ENCODE measurements around the gene CEP128.

Gene CEP128

DNA sequence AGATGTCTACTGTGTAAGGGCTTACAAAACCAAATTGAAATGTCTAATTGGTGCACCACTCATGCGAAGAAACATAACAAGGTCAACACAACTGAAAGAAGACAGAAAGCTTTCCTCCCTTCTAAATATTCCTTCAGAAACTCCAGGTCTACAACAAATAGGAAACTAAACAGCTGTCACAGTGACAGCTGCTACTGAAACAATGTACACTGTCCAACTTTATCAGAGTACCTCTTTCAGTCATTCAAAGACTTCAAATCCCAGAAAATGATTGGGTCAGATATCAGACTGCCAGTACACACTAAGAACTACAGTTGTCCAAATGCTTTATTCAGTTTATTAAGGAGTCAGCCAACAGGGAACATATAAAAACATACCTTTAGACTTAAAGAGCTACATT lies 35.2 kb downstream of the CEP128 start:
- H3K4me3 ChIP-seq (ENCODE audit: low read depth, low read length): no peak overlapping the region
- TF ChIP-seq, protein P1, sequence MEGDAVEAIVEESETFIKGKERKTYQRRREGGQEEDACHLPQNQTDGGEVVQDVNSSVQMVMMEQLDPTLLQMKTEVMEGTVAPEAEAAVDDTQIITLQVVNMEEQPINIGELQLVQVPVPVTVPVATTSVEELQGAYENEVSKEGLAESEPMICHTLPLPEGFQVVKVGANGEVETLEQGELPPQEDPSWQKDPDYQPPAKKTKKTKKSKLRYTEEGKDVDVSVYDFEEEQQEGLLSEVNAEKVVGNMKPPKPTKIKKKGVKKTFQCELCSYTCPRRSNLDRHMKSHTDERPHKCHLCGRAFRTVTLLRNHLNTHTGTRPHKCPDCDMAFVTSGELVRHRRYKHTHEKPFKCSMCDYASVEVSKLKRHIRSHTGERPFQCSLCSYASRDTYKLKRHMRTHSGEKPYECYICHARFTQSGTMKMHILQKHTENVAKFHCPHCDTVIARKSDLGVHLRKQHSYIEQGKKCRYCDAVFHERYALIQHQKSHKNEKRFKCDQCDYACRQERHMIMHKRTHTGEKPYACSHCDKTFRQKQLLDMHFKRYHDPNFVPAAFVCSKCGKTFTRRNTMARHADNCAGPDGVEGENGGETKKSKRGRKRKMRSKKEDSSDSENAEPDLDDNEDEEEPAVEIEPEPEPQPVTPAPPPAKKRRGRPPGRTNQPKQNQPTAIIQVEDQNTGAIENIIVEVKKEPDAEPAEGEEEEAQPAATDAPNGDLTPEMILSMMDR (IDR thresholded peaks at IDR 0.05; ENCODE audit: low read depth, low read length, missing control alignments): no peak
- no peak for DNase-seq (ENCODE audit: low read depth)

DNA sequence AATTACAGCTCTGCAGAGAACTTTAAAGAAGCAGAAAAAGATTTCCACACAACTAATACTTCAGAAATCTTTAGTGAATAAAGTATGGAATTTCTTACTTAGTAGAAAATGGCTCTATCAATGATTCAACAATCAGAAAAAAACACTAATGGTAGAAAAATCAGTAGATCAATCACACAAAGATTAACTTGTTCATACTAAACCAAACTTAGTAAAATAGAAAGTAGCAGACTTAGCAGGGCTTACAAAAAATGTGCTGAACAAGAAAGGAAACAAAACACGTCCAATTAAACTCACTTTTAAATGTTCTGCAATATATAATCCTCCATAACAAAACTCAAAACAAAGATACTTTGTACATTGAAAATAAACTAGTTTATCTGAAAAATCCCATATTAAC lies 38.9 kb downstream of the CEP128 start:
- TF ChIP-seq, protein P1 (IDR thresholded peaks at IDR 0.05; ENCODE audit: low read depth, low read length, missing control alignments): no peak
- no peak overlapping the region for H3K4me3 ChIP-seq (ENCODE audit: low read depth, low read length)
- no peak for DNase-seq (ENCODE audit: low read depth)

DNA sequence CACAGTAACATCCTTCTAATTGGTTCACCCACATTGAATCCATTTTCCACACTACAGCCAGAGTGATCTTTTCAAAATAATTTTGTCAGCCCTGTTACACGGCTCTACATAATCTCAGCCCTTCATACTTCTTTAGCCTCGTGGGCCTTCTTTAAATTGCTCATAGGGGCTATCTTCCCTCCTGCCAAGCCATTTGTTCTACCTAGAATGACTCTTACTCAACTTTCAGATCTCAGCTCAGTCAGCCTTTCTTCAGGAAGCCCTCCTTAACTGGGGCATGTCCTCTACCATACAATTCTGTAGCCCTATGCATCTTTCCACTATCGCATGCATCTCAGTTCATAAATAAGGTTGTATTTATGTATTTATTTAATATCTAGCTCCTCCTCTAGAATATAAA lies 39.7 kb downstream of the CEP128 start:
- TF ChIP-seq, protein P1 (IDR thresholded peaks at IDR 0.05; ENCODE audit: low read depth, low read length, missing control alignments): no peak
- no peak for DNase-seq (ENCODE audit: low read depth)
- no peak overlapping the region for H3K4me3 ChIP-seq (ENCODE audit: low read depth, low read length)

DNA sequence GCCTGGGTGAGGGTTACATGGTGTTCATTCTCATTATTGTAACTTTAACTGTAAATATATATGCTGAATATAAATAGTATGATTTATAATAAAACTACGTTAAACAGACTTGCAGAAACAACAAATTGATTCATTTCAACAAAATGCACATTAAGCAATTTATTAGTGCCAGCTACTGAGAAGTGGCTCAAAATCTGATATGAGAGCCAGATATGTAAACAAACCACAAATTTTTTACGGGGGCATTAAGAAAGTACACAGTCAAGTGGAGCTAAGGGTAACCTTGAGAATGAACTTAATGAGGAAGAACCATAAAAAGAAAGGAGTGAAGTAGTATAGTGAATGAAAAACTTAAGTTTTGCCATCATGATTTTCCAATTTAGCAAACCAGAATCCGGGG lies 40.3 kb downstream of the CEP128 start:
- DNase-seq (ENCODE audit: low read depth): no peak
- TF ChIP-seq, protein P1 (IDR thresholded peaks at IDR 0.05; ENCODE audit: low read depth, low read length, missing control alignments): no peak
- no peak overlapping the region for H3K4me3 ChIP-seq (ENCODE audit: low read depth, low read length)

DNA sequence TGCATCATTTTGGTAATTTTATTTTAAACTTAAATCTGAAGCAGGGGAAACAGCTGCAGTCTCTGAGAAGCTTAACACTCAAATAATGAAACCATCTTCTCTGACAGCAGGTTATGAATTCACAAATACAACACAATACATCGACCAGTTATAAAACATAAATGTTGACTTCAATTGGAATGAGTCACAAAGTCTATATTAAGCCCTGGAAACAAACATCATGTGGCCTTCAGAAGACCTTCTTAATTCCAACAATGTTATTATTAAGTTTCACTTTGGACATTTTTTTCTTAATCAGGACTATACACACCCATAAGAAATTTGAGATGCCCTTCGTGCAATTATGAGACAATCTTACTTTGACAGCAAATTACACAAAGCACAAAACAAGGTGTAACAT lies 68.9 kb downstream of the CEP128 start:
- DNase-seq (ENCODE audit: low read depth): no peak
- H3K4me3 ChIP-seq (ENCODE audit: low read depth, low read length): no peak overlapping the region
- TF ChIP-seq, protein P1 (IDR thresholded peaks at IDR 0.05; ENCODE audit: low read depth, low read length, missing control alignments): no peak

DNA sequence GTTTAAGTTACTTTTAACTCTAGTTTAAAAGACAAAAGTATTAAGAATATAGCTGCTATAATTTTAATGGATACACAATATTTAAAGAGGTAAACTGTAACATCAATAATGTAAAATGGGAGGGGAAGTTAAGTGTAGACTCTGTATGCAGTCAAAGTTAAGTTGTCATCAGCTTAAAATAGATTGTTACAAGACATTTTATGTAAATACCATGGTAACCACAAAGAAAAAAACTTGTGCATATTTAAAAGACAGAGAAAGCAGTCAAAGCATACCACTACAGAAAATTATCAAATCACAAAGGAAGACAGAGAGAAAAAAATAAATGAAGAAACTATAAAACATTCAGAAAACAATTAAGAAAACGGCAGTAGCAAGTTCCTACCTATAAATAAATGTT lies 73.3 kb downstream of the CEP128 start:
- TF ChIP-seq, protein P1 (IDR thresholded peaks at IDR 0.05; ENCODE audit: low read depth, low read length, missing control alignments): no peak
- no peak for DNase-seq (ENCODE audit: low read depth)
- H3K4me3 ChIP-seq (ENCODE audit: low read depth, low read length): no peak overlapping the region

DNA sequence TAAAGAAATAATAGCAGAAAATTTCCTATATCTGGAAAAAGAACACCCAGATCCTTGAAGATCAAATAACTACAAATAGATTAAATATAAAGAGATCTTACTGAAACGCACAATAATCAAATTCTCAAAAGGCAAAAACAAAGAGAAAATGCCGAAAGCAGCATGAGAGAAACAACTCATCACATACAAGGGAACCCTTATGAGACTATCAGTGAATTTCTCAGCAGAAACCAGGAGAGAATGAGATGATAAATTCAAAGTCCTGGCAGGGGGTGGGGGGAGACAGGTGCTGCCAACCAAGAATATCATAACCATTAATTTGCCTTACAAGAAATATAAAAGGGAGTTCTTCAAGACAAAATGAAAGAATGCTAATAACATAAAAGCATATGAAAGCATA lies 73.7 kb downstream of the CEP128 start:
- TF ChIP-seq, protein P1 (IDR thresholded peaks at IDR 0.05; ENCODE audit: low read depth, low read length, missing control alignments): no peak
- no peak overlapping the region for H3K4me3 ChIP-seq (ENCODE audit: low read depth, low read length)
- no peak for DNase-seq (ENCODE audit: low read depth)
